Hepatocyte (in vitro differentiated cells): ENCODE results near the gene ZBTB7C.

Source experiments
- EZH2 ChIP-seq: fragments of 200-600 bp; sonication (generic); IDR thresholded peaks from 2 replicates; pipeline ENCODE4 v1.6.1; 2016; ENCODE audit warnings: antibody characterized with exemption, mild to moderate bottlenecking, borderline replicate concordance
- TF ChIP-seq, protein P1 (sequence below): fragments of 200-600 bp; sonication (generic); IDR thresholded peaks from 2 replicates; pipeline ENCODE4 v1.5.1; 2016; ENCODE audit warnings: antibody characterized with exemption, mild to moderate bottlenecking; ENCODE audit not compliant: poor library complexity

GRCh38 chr18:48202006-48202348, 207.2 kb downstream of the ZBTB7C start:
- TF ChIP-seq, protein P1, sequence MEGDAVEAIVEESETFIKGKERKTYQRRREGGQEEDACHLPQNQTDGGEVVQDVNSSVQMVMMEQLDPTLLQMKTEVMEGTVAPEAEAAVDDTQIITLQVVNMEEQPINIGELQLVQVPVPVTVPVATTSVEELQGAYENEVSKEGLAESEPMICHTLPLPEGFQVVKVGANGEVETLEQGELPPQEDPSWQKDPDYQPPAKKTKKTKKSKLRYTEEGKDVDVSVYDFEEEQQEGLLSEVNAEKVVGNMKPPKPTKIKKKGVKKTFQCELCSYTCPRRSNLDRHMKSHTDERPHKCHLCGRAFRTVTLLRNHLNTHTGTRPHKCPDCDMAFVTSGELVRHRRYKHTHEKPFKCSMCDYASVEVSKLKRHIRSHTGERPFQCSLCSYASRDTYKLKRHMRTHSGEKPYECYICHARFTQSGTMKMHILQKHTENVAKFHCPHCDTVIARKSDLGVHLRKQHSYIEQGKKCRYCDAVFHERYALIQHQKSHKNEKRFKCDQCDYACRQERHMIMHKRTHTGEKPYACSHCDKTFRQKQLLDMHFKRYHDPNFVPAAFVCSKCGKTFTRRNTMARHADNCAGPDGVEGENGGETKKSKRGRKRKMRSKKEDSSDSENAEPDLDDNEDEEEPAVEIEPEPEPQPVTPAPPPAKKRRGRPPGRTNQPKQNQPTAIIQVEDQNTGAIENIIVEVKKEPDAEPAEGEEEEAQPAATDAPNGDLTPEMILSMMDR: no peak
- no peak for TF ChIP-seq EZH2
